K562 (cell line): Measurements from ENCODE around the gene OLFML2A. TPM values are rescaled to one million over a fixed set of nuclear protein-coding genes. Genes with fewer than 3 reads are reported as not detected.

ENCODE experiments used
- ARID1B ChIP-seq: fragments of 450-650 bp; IDR thresholded peaks from 2 replicates; pipeline ENCODE4 v1.6.1; 2016; ENCODE audit warnings: antibody characterized with exemption, mild to moderate bottlenecking, inconsistent platforms
- CEBPG ChIP-seq, 3 experiments: fragments of 200-800 bp in 1 of 3; sonication (Bioruptor generic) in 1 of 3; sonication (generic) in 1 of 3; formaldehyde crosslinking in 1 of 3; IDR thresholded peaks in 2 of 3; conservative IDR thresholded peaks in 1 of 3; 2 replicates each; pipeline versions ENCODE4 v1.6.1 to v1.8.0; 2016 to 2022; ENCODE audit warnings: missing compliant biosample characterization in 2 of 3, missing genetic modification characterization in 2 of 3, mild to moderate bottlenecking in 1 of 3, missing genetic modification reagents in 1 of 3
- ETV1 ChIP-seq: fragments of 450-650 bp; conservative IDR thresholded peaks from 2 replicates; pipeline ENCODE4 v1.6.1; 2016; ENCODE audit warnings: missing genetic modification characterization, control low read depth, low read depth, missing compliant biosample characterization
- SIX5 ChIP-seq, 2 experiments: IDR thresholded peaks; 2 replicates each; pipeline ENCODE4 v1.6.1; 2011; ENCODE audit warnings: low read length in 2 of 2, borderline replicate concordance in 1 of 2, low read depth in 1 of 2, mild to moderate bottlenecking in 1 of 2, moderate library complexity in 1 of 2; ENCODE audit not compliant: insufficient read depth in 1 of 2
- TAF1 ChIP-seq: IDR thresholded peaks from 2 replicates; pipeline ENCODE4 v1.6.1; 2011; ENCODE audit warnings: mild to moderate bottlenecking, low read length, moderate library complexity; ENCODE audit not compliant: insufficient read depth, control insufficient read depth, severe bottlenecking; ENCODE audit errors: extremely low read depth
- TFAM ChIP-seq: fragments of 250-450 bp; sonication (Bioruptor Pico); conservative IDR thresholded peaks from 2 replicates; pipeline ENCODE4 v1.5.0; 2021; ENCODE audit warnings: mild to moderate bottlenecking, moderate library complexity
- ZFP30 ChIP-seq: fragments of 250-450 bp; sonication (Bioruptor Pico); IDR thresholded peaks from 2 replicates; pipeline ENCODE4 v1.8.0; 2022; ENCODE audit warnings: moderate library complexity, mild to moderate bottlenecking, inconsistent platforms, borderline replicate concordance
- ZNF449 ChIP-seq: fragments of 250-450 bp; sonication (Bioruptor Pico); IDR thresholded peaks from 2 replicates; pipeline ENCODE4 v1.8.0; 2022; ENCODE audit warnings: moderate library complexity, mild to moderate bottlenecking, inconsistent platforms
- ZNF76 ChIP-seq: fragments of 250-450 bp; sonication (Bioruptor Pico); IDR thresholded peaks from 2 replicates; pipeline ENCODE4 v1.4.0; 2020; ENCODE audit warnings: mild to moderate bottlenecking, moderate library complexity, borderline replicate concordance
- polyA plus RNA-seq, 8 experiments: library from polyadenylated mRNA; depleted of rRNA in 4 of 8; stranded (reverse) in 5 of 8; unstranded in 3 of 8; fragments of >200 nt; fragmentation: Nextera tagmentation in 2 of 8; fragmentation: Illumina TruSeq in 1 of 8; extraction: Ambion mirVana in 2 of 8; extraction: Trizol in 1 of 8; gene quantifications; 2 replicates each; pipeline versions ENCODE4 v1.2.1 to v1.2.3, GENCODE V29; 2011 to 2014; ENCODE audit warnings: inconsistent platforms in 1 of 8, missing spikeins in 1 of 8
- total RNA-seq, 7 experiments: library from RNA; depleted of rRNA in 6 of 7; stranded (reverse); fragments of >200 nt in 6 of 7; fragmentation: Illumina TruSeq in 2 of 7; extraction: Trizol in 2 of 7; gene quantifications; 2 replicates each; pipeline versions ENCODE4 v1.2.1 to v1.2.3, GENCODE V29; 2011 to 2021; ENCODE audit warnings: low replicate concordance in 1 of 7

The OLFML2A gene
- total and polyA plus RNA-seq, 9 of the 15 experiments (the other 6 are each of a cell fraction or from before 2014, with no cell fraction given): 0.16 TPM; not detected in 8

- TF ChIP-seq CEBPG (CRISPR knock-in tag; IDR thresholded peaks at IDR 0.05) (no peak), CEBPG (tag; conservative IDR thresholded peaks at IDR 0.05 in 1 of 2, IDR thresholded peaks at IDR 0.05 in 1 of 2) (no peak), ARID1B (no peak), TFAM (no peak), ZFP30 (CRISPR knock-in tag) (no peak), TAF1 (peak; percentile 10), SIX5 (IDR thresholded peaks at IDR 0.05; ENCODE audit: borderline replicate concordance in 1 of 2, insufficient read depth in 1 of 2, low read depth in 1 of 2, low read length in 2 of 2) (no peak), ZNF449 (no peak), ZNF76 (CRISPR knock-in tag) (no peak), ETV1 (tag) (no peak)
Observed at GRCh38 chr9:124855944-124856765, 79.2 kb downstream of the OLFML2A start (continued).
